K562 (cell line): ENCODE data around the gene CPEB1. TPM values are rescaled to one million over a fixed set of nuclear protein-coding genes. Genes with fewer than 3 reads are reported as not detected.
A peak's percentile ranks its signal among the peaks of the same experiment; 100 is the strongest.

Experiments
- COPS2 ChIP-seq: fragments of 450-650 bp; conservative IDR thresholded peaks from 2 replicates; pipeline ENCODE4 v1.6.1; 2016; ENCODE audit warnings: mild to moderate bottlenecking, moderate library complexity
- CXXC5 ChIP-seq: fragments of 250-450 bp; sonication (Bioruptor Pico); IDR thresholded peaks from 2 replicates; pipeline ENCODE4 v1.8.0; 2022; ENCODE audit warnings: inconsistent platforms, mild to moderate bottlenecking, moderate library complexity
- FOSL1 ChIP-seq: fragments of 200-800 bp; sonication (Bioruptor generic); conservative IDR thresholded peaks from 2 replicates; pipeline ENCODE4 v1.6.1; 2016; ENCODE audit warnings: missing genetic modification characterization, missing compliant biosample characterization
- GABPA ChIP-seq: fragments of 200-800 bp; sonication (Bioruptor generic); conservative IDR thresholded peaks from 2 replicates; pipeline ENCODE4 v1.6.1; 2016; ENCODE audit warnings: low read depth, missing genetic modification characterization, missing compliant biosample characterization
- MAFK ChIP-seq: IDR thresholded peaks from 2 replicates; pipeline ENCODE4 v1.6.1; 2011; ENCODE audit warnings: low read length, improper control_type of control experiment
- MCM7 ChIP-seq, 2 experiments: fragments of 450-650 bp; IDR thresholded peaks; 2 replicates each; pipeline ENCODE4 v1.6.1; 2016 to 2018
- MXI1 ChIP-seq: IDR thresholded peaks from 2 replicates; pipeline ENCODE4 v1.6.1; 2011; ENCODE audit warnings: low read depth, mild to moderate bottlenecking, improper control_type of control experiment, low read length
- NFE2 ChIP-seq: IDR thresholded peaks from 2 replicates; pipeline ENCODE4 v1.6.1; 2014; ENCODE audit warnings: antibody characterized with exemption, low read depth
- POLR2AphosphoS5 ChIP-seq: IDR thresholded peaks from 2 replicates; pipeline ENCODE4 v1.6.1; 2011; ENCODE audit warnings: mild to moderate bottlenecking, low read depth, low read length, moderate library complexity; ENCODE audit not compliant: control insufficient read depth, insufficient read depth
- POU5F1 ChIP-seq: fragments of 150-350 bp; IDR thresholded peaks from 2 replicates; pipeline ENCODE4 v1.6.1; 2014; ENCODE audit warnings: borderline replicate concordance, low read length, low read depth, mild to moderate bottlenecking; ENCODE audit not compliant: partially characterized antibody
- RBM34 ChIP-seq: fragments of 200-400 bp; formaldehyde crosslinking; IDR thresholded peaks from 2 replicates; pipeline ENCODE4 v1.6.1; 2018; ENCODE audit warnings: low read length, borderline replicate concordance; ENCODE audit not compliant: insufficient read depth
- SIRT6 ChIP-seq: IDR thresholded peaks from one replicate; pipeline ENCODE4 v1.6.1; 2012; ENCODE audit warnings: low read depth, mild to moderate bottlenecking, control low read depth, inconsistent platforms, low read length, moderate library complexity
- YBX1 ChIP-seq: fragments of 450-650 bp; IDR thresholded peaks from 2 replicates; pipeline ENCODE4 v1.7.1; 2016; ENCODE audit warnings: mild to moderate bottlenecking
- ZFP36 ChIP-seq: fragments of 150-350 bp; IDR thresholded peaks from 2 replicates; pipeline ENCODE4 v1.6.1; 2018; ENCODE audit warnings: low read length, low read depth; ENCODE audit not compliant: partially characterized antibody
- ZNF143 ChIP-seq: sonication (generic); formaldehyde crosslinking; IDR thresholded peaks from 2 replicates; pipeline ENCODE4 v1.9.0; 2022; ENCODE audit warnings: mild to moderate bottlenecking, missing genetic modification reagents
- ZNF239 ChIP-seq: fragments of 250-450 bp; sonication (Bioruptor Pico); IDR thresholded peaks from 2 replicates; pipeline ENCODE4 v1.4.0; 2020; ENCODE audit warnings: mild to moderate bottlenecking
- ZNF766 ChIP-seq: fragments of 200-800 bp; sonication (Bioruptor generic); conservative IDR thresholded peaks from 2 replicates; pipeline ENCODE4 v1.6.1; 2016; ENCODE audit warnings: missing genetic modification characterization, missing compliant biosample characterization
- polyA plus RNA-seq, 8 experiments: library from polyadenylated mRNA; depleted of rRNA in 4 of 8; stranded (reverse) in 5 of 8; unstranded in 3 of 8; fragments of >200 nt; fragmentation: Nextera tagmentation in 2 of 8; fragmentation: Illumina TruSeq in 1 of 8; extraction: Ambion mirVana in 2 of 8; extraction: Trizol in 1 of 8; gene quantifications; 2 replicates each; pipeline versions ENCODE4 v1.2.1 to v1.2.3, GENCODE V29; 2011 to 2014; ENCODE audit warnings: inconsistent platforms in 1 of 8, missing spikeins in 1 of 8
- total RNA-seq, 7 experiments: library from RNA; depleted of rRNA in 6 of 7; stranded (reverse); fragments of >200 nt in 6 of 7; fragmentation: Illumina TruSeq in 2 of 7; extraction: Trizol in 2 of 7; gene quantifications; 2 replicates each; pipeline versions ENCODE4 v1.2.1 to v1.2.3, GENCODE V29; 2011 to 2021; ENCODE audit warnings: low replicate concordance in 1 of 7
- TF ChIP-seq, protein P1 (sequence below): fragments of 450-650 bp; formaldehyde crosslinking; IDR thresholded peaks from 2 replicates; pipeline ENCODE4 v1.4.0; 2020; ENCODE audit warnings: mild to moderate bottlenecking
- TF ChIP-seq, protein P2 (sequence below): fragments of 450-650 bp; IDR thresholded peaks from 2 replicates; pipeline ENCODE4 v1.6.1; 2017; ENCODE audit warnings: antibody characterized with exemption, mild to moderate bottlenecking
- TF ChIP-seq, protein P3 (sequence below): conservative IDR thresholded peaks from 2 replicates; pipeline ENCODE4 v1.6.1; 2011; ENCODE audit warnings: low read depth, mild to moderate bottlenecking, low read length; ENCODE audit not compliant: control insufficient read depth
- TF ChIP-seq, protein P4 (sequence below): IDR thresholded peaks from 2 replicates; pipeline ENCODE4 v1.6.1; 2012; ENCODE audit warnings: low read depth, low read length, improper control_type of control experiment, borderline replicate concordance

Gene CPEB1
- total and polyA plus RNA-seq, 9 of the 15 experiments (the other 6 are each of a cell fraction or from before 2014, with no cell fraction given): 2.2 to 13.4 (median 9.7) TPM

DNA sequence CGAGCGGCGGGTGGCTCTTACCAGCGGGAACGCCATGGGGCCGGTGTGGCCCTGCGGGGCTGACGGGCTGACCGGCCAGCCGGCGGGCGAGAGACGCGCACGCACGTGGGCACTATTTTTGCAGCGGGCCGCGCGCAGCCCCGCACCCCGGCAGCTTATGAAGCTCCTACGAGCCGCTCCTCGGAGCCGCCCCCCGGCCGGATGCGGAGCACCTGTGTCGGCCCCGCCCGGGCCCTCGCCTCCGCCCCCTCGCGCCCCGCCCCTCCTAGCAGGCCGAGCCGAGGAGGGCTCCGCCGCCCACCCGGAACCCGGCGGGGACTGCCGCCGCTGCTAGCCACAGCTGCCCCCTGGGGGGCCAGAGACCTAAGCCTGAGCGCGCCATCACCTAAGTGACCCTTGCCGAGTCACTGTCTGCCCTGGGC, 683 bp upstream of the CPEB1 start (continued):
- TF ChIP-seq GABPA (tag) (no peak), ZNF143 (no peak), COPS2 (no peak), RBM34 (no peak), CXXC5 (no peak; the same call in 1 of the 2 replicates), ZNF766 (peak; percentile 15; the same call in 1 of the 2 replicates), SIRT6 (no peak), ZFP36 (no peak), POLR2AphosphoS5 (no peak), ZNF239 (CRISPR knock-in tag) (no peak), MCM7 (IDR thresholded peaks at IDR 0.05) (no peak), FOSL1 (tag) (peak; percentile 32; the same call in 1 of the 2 replicates), MXI1 (no peak), YBX1 (no peak), NFE2 (0 out of 2 replicates have a peak, but pooled peaks have one; percentile 10), POU5F1 (no peak), MAFK (no peak)
- TF ChIP-seq, protein P1, sequence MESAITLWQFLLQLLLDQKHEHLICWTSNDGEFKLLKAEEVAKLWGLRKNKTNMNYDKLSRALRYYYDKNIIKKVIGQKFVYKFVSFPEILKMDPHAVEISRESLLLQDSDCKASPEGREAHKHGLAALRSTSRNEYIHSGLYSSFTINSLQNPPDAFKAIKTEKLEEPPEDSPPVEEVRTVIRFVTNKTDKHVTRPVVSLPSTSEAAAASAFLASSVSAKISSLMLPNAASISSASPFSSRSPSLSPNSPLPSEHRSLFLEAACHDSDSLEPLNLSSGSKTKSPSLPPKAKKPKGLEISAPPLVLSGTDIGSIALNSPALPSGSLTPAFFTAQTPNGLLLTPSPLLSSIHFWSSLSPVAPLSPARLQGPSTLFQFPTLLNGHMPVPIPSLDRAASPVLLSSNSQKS: no peak
- TF ChIP-seq, protein P2, sequence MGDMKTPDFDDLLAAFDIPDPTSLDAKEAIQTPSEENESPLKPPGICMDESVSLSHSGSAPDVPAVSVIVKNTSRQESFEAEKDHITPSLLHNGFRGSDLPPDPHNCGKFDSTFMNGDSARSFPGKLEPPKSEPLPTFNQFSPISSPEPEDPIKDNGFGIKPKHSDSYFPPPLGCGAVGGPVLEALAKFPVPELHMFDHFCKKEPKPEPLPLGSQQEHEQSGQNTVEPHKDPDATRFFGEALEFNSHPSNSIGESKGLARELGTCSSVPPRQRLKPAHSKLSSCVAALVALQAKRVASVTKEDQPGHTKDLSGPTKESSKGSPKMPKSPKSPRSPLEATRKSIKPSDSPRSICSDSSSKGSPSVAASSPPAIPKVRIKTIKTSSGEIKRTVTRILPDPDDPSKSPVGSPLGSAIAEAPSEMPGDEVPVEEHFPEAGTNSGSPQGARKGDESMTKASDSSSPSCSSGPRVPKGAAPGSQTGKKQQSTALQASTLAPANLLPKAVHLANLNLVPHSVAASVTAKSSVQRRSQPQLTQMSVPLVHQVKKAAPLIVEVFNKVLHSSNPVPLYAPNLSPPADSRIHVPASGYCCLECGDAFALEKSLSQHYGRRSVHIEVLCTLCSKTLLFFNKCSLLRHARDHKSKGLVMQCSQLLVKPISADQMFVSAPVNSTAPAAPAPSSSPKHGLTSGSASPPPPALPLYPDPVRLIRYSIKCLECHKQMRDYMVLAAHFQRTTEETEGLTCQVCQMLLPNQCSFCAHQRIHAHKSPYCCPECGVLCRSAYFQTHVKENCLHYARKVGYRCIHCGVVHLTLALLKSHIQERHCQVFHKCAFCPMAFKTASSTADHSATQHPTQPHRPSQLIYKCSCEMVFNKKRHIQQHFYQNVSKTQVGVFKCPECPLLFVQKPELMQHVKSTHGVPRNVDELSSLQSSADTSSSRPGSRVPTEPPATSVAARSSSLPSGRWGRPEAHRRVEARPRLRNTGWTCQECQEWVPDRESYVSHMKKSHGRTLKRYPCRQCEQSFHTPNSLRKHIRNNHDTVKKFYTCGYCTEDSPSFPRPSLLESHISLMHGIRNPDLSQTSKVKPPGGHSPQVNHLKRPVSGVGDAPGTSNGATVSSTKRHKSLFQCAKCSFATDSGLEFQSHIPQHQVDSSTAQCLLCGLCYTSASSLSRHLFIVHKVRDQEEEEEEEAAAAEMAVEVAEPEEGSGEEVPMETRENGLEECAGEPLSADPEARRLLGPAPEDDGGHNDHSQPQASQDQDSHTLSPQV: 0 out of 2 replicates have a peak, but pooled peaks have one; percentile 3
- TF ChIP-seq, protein P3, sequence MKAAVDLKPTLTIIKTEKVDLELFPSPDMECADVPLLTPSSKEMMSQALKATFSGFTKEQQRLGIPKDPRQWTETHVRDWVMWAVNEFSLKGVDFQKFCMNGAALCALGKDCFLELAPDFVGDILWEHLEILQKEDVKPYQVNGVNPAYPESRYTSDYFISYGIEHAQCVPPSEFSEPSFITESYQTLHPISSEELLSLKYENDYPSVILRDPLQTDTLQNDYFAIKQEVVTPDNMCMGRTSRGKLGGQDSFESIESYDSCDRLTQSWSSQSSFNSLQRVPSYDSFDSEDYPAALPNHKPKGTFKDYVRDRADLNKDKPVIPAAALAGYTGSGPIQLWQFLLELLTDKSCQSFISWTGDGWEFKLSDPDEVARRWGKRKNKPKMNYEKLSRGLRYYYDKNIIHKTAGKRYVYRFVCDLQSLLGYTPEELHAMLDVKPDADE: peak; percentile 22; the same call in 1 of the 2 replicates
- TF ChIP-seq, protein P4, sequence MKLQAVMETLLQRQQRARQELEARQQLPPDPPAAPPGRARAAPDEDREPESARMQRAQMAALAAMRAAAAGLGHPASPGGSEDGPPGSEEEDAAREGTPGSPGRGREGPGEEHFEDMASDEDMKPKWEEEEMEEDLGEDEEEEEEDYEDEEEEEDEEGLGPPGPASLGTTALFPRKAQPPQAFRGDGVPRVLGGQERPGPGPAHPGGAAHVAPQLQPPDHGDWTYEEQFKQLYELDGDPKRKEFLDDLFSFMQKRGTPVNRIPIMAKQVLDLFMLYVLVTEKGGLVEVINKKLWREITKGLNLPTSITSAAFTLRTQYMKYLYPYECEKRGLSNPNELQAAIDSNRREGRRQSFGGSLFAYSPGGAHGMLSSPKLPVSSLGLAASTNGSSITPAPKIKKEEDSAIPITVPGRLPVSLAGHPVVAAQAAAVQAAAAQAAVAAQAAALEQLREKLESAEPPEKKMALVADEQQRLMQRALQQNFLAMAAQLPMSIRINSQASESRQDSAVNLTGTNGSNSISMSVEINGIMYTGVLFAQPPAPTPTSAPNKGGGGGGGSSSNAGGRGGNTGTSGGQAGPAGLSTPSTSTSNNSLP: no peak
